Measurements from ENCODE around the gene SCGB3A2. TPM values are rescaled to one million over a fixed set of nuclear protein-coding genes. Genes with fewer than 3 reads are reported as not detected.

SCGB3A2 gene
- total and polyA plus RNA-seq, 2 of the 8 experiments (the other 6 are each of a cell fraction or from before 2014, with no cell fraction given): 47.1 to 63.6 TPM

GRCh38 chr5:147874910-147875367 lies 3.6 kb upstream of the SCGB3A2 start:
- no peak overlapping the region for H4K8ac ChIP-seq (ENCODE audit: extremely low read depth, insufficient read depth, low read length)
- H2BK20ac ChIP-seq (ENCODE audit: low read length): peak overlapping the region; percentile 94; the same call in 1 of the 2 replicates
- DNase-seq (ENCODE audit: low read depth in 1 of 2, low spot score in 2 of 2) (no peak), FAIRE-seq (peak; percentile 98)
- peak overlapping the region; percentile 63 to 91 for H3K4me2 ChIP-seq (ENCODE audit: insufficient read depth in 1 of 2, low read depth in 2 of 2, low read length in 2 of 2)
- H3K9ac ChIP-seq (replicated peaks in 1 of 4; ENCODE audit: extremely low read depth in 1 of 4, low read depth in 3 of 4, low read length in 3 of 4): peak overlapping the region in 3 of 4 experiments; percentile 41 to 48 (median 44); a peak in 4 of 7 replicates
- peaks cover 4% of the 10 kb centered on the region; the same call in 1 of the 2 replicates for H3K23me2 ChIP-seq (ENCODE audit: low read depth, low read length)
- H4K5ac ChIP-seq (ENCODE audit: insufficient read length, low read depth, low read length): peak overlapping the region; percentile 98
- no peaks in the 10 kb centered on the region for H3K9me3 ChIP-seq (ENCODE audit: insufficient read depth in 2 of 2, low read depth in 1 of 2, low read length in 1 of 2)
- H3K36me3 ChIP-seq (ENCODE audit: control insufficient read depth in 2 of 4, insufficient read depth in 4 of 4, low read length in 3 of 4): peaks cover 2 to 31% (median 9%) of the 10 kb centered on the region in 4 experiments; a peak in 5 of 8 replicates
- H2BK120ac ChIP-seq (replicated peaks; ENCODE audit: low read depth, low read length): peak overlapping the region; percentile 99
- peak overlapping the region; percentile 34; the same call in 1 of the 2 replicates for H2AK5ac ChIP-seq (ENCODE audit: low read depth, low read length)
- H3K56ac ChIP-seq (replicated peaks; ENCODE audit: insufficient read length, low read depth, low read length): peak overlapping the region; percentile 94
- peaks cover 2% of the 10 kb centered on the region; the same call in 1 of the 2 replicates for H3K79me1 ChIP-seq (ENCODE audit: low read depth, low read length)
- H3K23ac ChIP-seq (ENCODE audit: insufficient read length): peak overlapping the region; percentile 77
- peaks cover 18 to 72% of the 10 kb centered on the region in 2 experiments; a peak in 3 of 4 replicates for H3K79me2 ChIP-seq (ENCODE audit: control insufficient read depth in 1 of 2, insufficient read depth in 2 of 2, low read length in 2 of 2)
- no peak overlapping the region; the same call in 1 of the 2 replicates for H2BK15ac ChIP-seq (ENCODE audit: low read length)
- peaks cover 11 to 24% (median 18%) of the 10 kb centered on the region in 4 experiments; a peak in 6 of 7 replicates for H3K4me1 ChIP-seq (replicated peaks in 1 of 4; ENCODE audit: control insufficient read depth in 3 of 4, insufficient read depth in 4 of 4, low read length in 3 of 4)
- H4K91ac ChIP-seq (replicated peaks; ENCODE audit: insufficient read length, low read length): peak overlapping the region; percentile 97
- H4K20me1 ChIP-seq (replicated peaks in 1 of 2; ENCODE audit: control insufficient read depth in 1 of 2, insufficient read depth in 2 of 2, low read length in 2 of 2): no peaks in the 10 kb centered on the region
- WGBS, 2 experiments (ENCODE audit: extremely low coverage in 1 of 2, insufficient coverage in 1 of 2, insufficient read length in 1 of 2, insufficient replicate concordance in 2 of 2, low coverage in 1 of 2, low lambda C conversion rate in 2 of 2, missing lambda C conversion rate in 1 of 2): 0% methylated on average over 3 of the region's 3 CpGs; no CpG with 5 or more reads in 1 of the 2 experiments
- H3K27ac ChIP-seq (ENCODE audit: low read depth, low read length): peak overlapping the region; percentile 79
- H3K14ac ChIP-seq (ENCODE audit: insufficient read length): no peak overlapping the region
- ChIA-PET CTCF (ENCODE audit: partially characterized antibody) (interaction anchor here (1.8 to 17.4 kb wide), 2 partner anchors 17 to 59 kb away, joined by 7 to 163 read pairs; no protein-coding TSS in a partner anchor), POLR2A (ENCODE audit: partially characterized antibody) (interaction anchor here (0.7 to 20.0 kb wide), 18 partner anchors 8 to 291 kb away, joined by 3 to 730 read pairs (median 4); no protein-coding TSS in a partner anchor)
- H3K27me3 ChIP-seq (replicated peaks in 1 of 4; ENCODE audit: control insufficient read depth in 3 of 4, extremely low read depth in 1 of 4, insufficient read depth in 3 of 4, low read length in 3 of 4): no peaks in the 10 kb centered on the region
- H3K18ac ChIP-seq (ENCODE audit: extremely low read depth, low read length): peak overlapping the region; percentile 96
- H2BK12ac ChIP-seq (ENCODE audit: low read depth, low read length): peak overlapping the region; percentile 78; the same call in 1 of the 2 replicates
- peak overlapping the region; percentile 7 to 96 (median 46); a peak in 7 of 8 replicates for H3K4me3 ChIP-seq (ENCODE audit: extremely low read depth in 1 of 4, insufficient read depth in 2 of 4, low read depth in 3 of 4, low read length in 4 of 4)
- H2BK5ac ChIP-seq (ENCODE audit: low read depth, low read length): peak overlapping the region; percentile 98
- H2AFZ ChIP-seq (ENCODE audit: low read length): no peak overlapping the region
- peak overlapping the region; percentile 71 for H3K4ac ChIP-seq (replicated peaks; ENCODE audit: insufficient read length, low read depth, low read length)
- TF ChIP-seq EP300 (IDR thresholded peaks at IDR 0.05; ENCODE audit: borderline replicate concordance in 1 of 2, low read depth in 2 of 2, low read length in 2 of 2): no peak
- TF ChIP-seq KDM5A (IDR thresholded peaks at IDR 0.05; ENCODE audit: low read length): no peak
- no peak for TF ChIP-seq CTCF (IDR thresholded peaks at IDR 0.05; ENCODE audit: control extremely low read depth in 1 of 3, insufficient read depth in 1 of 3, low read depth in 1 of 3, low read length in 3 of 3)
- no peak for TF ChIP-seq HDAC2 (IDR thresholded peaks at IDR 0.05; ENCODE audit: borderline replicate concordance in 1 of 2, low read depth in 2 of 2, low read length in 2 of 2)
- TF ChIP-seq SUZ12 (IDR thresholded peaks at IDR 0.05; ENCODE audit: low read length): no peak
- TF ChIP-seq CBX8 (IDR thresholded peaks at IDR 0.05; ENCODE audit: borderline replicate concordance, low read depth, low read length): no peak
- TF ChIP-seq POU5F1 (IDR thresholded peaks at IDR 0.05; ENCODE audit: low read depth, low read length): 0 out of 2 replicates have a peak, but pooled peaks have one; percentile 76
- TF ChIP-seq JUND (IDR thresholded peaks at IDR 0.05; ENCODE audit: low read length): no peak
